HCT116 (cell line): ENCODE data around the gene MARCHF7. TPM values are rescaled to one million over a fixed set of nuclear protein-coding genes. Genes with fewer than 3 reads are reported as not detected.

Experiments used
- ATAC-seq: fragments of 200-7000 bp; cut with Tn5 transposase; 2 replicates; pipeline ENCODE4 v1.9.1; 2020; ENCODE audit warnings: mild to moderate bottlenecking, moderate library complexity
- BruUV-seq: library from RNA; stranded (reverse); fragments of 400-500 nt; replicated peaks from 2 replicates; lab custom pipeline; 2021; lab: Mats Ljungman, UMichigan
- CTCF ChIA-PET: fragments of 300-600 bp; sonication (Branson Sonifier 250); formaldehyde crosslinking; loops from one replicate; lab custom pipeline; 2021; ENCODE audit warnings: antibody characterized with exemption; lab: Charles Lee
- POLR2A ChIA-PET: fragments of 300-600, 350-600 bp; sonication (Branson Sonifier 250); formaldehyde crosslinking; loops from one replicate; lab custom pipeline; 2021; ENCODE audit warnings: antibody characterized with exemption; lab: Charles Lee
- RAD21 ChIA-PET, 2 experiments: fragments of 300-600 bp; sonication (Branson Sonifier 250); formaldehyde crosslinking; loops; one replicate each; lab custom pipeline; 2023; ENCODE audit warnings: low total read pairs in 2 of 2; ENCODE audit not compliant: uncharacterized antibody in 2 of 2, unreplicated experiment in 2 of 2, low non-redundant PET in 1 of 2; lab: Charles Lee
- DNase-seq: peaks from one replicate; pipeline ENCODE4 v3.0.0-alpha.2; 2010; ENCODE audit warnings: low read depth, low spot score
- H2AFZ ChIP-seq: fragments of 200-600 bp; shearing (Covaris generic), sonication (generic); 2 replicates; pipeline ENCODE4 v1.6.1; 2017; ENCODE audit warnings: low read depth, mixed run types, mixed read lengths, antibody characterized with exemption, low read length; ENCODE audit not compliant: poor library complexity, severe bottlenecking
- H3K27ac ChIP-seq: 2 replicates; pipeline ENCODE4 v1.5.1; 2012; ENCODE audit warnings: low read depth, low read length
- H3K27me3 ChIP-seq: fragments of 200-600 bp; sonication (generic); 2 replicates; pipeline ENCODE4 v1.6.1; 2016; ENCODE audit warnings: mixed run types, low read length, mixed read lengths; ENCODE audit not compliant: insufficient read depth
- H3K36me3 ChIP-seq, 2 experiments: fragments of 200-500 bp in 1 of 2; fragments of 200-600 bp in 1 of 2; sonication (Bioruptor generic) in 1 of 2; sonication (generic) in 1 of 2; 2 replicates each; pipeline versions ENCODE4 v1.5.1 to v1.6.1; 2014 to 2016; ENCODE audit warnings: low read length in 2 of 2, inconsistent platforms in 1 of 2, mixed read lengths in 1 of 2, mixed run types in 1 of 2; ENCODE audit not compliant: insufficient read depth in 2 of 2, control insufficient read depth in 1 of 2
- H3K4me1 ChIP-seq, 2 experiments: fragments of 200-600 bp in 1 of 2; sonication (generic) in 1 of 2; 2 replicates each; pipeline versions ENCODE4 v1.5.1 to v1.6.1; 2012 to 2017; ENCODE audit warnings: low read length in 2 of 2, inconsistent platforms in 1 of 2, mild to moderate bottlenecking in 1 of 2, mixed read lengths in 1 of 2, mixed run types in 1 of 2, moderate library complexity in 1 of 2; ENCODE audit not compliant: insufficient read depth in 2 of 2, control insufficient read depth in 1 of 2
- H3K4me2 ChIP-seq: fragments of 200-600 bp; sonication (generic); 2 replicates; pipeline ENCODE4 v1.6.1; 2017; ENCODE audit warnings: mixed run types, low read length, mixed read lengths
- H3K4me3 ChIP-seq, 2 experiments: fragments of 200-600 bp in 1 of 2; sonication (generic) in 1 of 2; replicated peaks in 1 of 2; 2 replicates each; pipeline ENCODE4 v1.5.1; 2011 to 2016; ENCODE audit warnings: low read length in 2 of 2, control low read depth in 1 of 2, low read depth in 1 of 2, mild to moderate bottlenecking in 1 of 2, mixed read lengths in 1 of 2, mixed run types in 1 of 2
- H3K79me2 ChIP-seq: fragments of 200-600 bp; sonication (generic); 2 replicates; pipeline ENCODE4 v1.6.1; 2017; ENCODE audit warnings: mild to moderate bottlenecking, mixed run types, low read length, moderate library complexity, mixed read lengths; ENCODE audit not compliant: insufficient read depth
- H3K9ac ChIP-seq: fragments of 200-600 bp; sonication (generic); 2 replicates; pipeline ENCODE4 v1.6.1; 2016; ENCODE audit warnings: low read length, mixed read lengths
- H3K9me2 ChIP-seq: fragments of 200-600 bp; sonication (generic), shearing (Covaris generic); 2 replicates; pipeline ENCODE4 v1.6.1; 2017; ENCODE audit warnings: mixed run types, mild to moderate bottlenecking, moderate library complexity; ENCODE audit not compliant: insufficient read depth
- H3K9me3 ChIP-seq, 2 experiments: fragments of 200-500 bp in 1 of 2; fragments of 200-600 bp in 1 of 2; sonication (Bioruptor generic) in 1 of 2; sonication (generic) in 1 of 2; 2 replicates each; pipeline ENCODE4 v1.6.1; 2014 to 2017; ENCODE audit warnings: low read length in 2 of 2, mixed read lengths in 2 of 2, inconsistent platforms in 1 of 2, low read depth in 1 of 2, mild to moderate bottlenecking in 1 of 2, mixed run types in 1 of 2, moderate library complexity in 1 of 2; ENCODE audit not compliant: control insufficient read depth in 1 of 2, insufficient read depth in 1 of 2
- H4K20me1 ChIP-seq: fragments of 200-600 bp; sonication (generic), shearing (Covaris generic); 2 replicates; pipeline ENCODE4 v1.6.1; 2017; ENCODE audit warnings: mixed run types, mild to moderate bottlenecking, moderate library complexity; ENCODE audit not compliant: insufficient read depth
- CBX3 ChIP-seq: IDR thresholded peaks from 2 replicates; pipeline ENCODE4 v1.6.1; 2012; ENCODE audit warnings: low read depth
- CTCF ChIP-seq, 3 experiments: fragments of 200-600 bp in 1 of 3; sonication (generic) in 1 of 3; IDR thresholded peaks in 2 of 3; conservative IDR thresholded peaks in 1 of 3; 2 replicates each; pipeline ENCODE4 v1.5.1; 2012 to 2017; ENCODE audit warnings: low read depth in 2 of 3, low read length in 2 of 3, antibody characterized with exemption in 1 of 3, borderline replicate concordance in 1 of 3, control low read depth in 1 of 3, mild to moderate bottlenecking in 1 of 3, mixed read lengths in 1 of 3, mixed run types in 1 of 3, moderate library complexity in 1 of 3; ENCODE audit not compliant: insufficient read depth in 1 of 3
- EGR1 ChIP-seq: IDR thresholded peaks from 2 replicates; pipeline ENCODE4 v1.6.1; 2012; ENCODE audit warnings: low read depth
- EZH2phosphoT487 ChIP-seq: fragments of 200-600 bp; IDR thresholded peaks from 2 replicates; pipeline ENCODE4 v1.6.1; 2018; ENCODE audit warnings: antibody characterized with exemption, borderline replicate concordance
- FOSL1 ChIP-seq: IDR thresholded peaks from 2 replicates; pipeline ENCODE4 v1.6.1; 2012; ENCODE audit warnings: low read depth
- JUND ChIP-seq: IDR thresholded peaks from 2 replicates; pipeline ENCODE4 v1.6.1; 2012
- POLR2A ChIP-seq: IDR thresholded peaks from 2 replicates; pipeline ENCODE4 v1.7.0; 2011; ENCODE audit warnings: borderline replicate concordance; ENCODE audit not compliant: insufficient read depth, insufficient read length; ENCODE audit errors: extremely low read depth
- RAD21 ChIP-seq: IDR thresholded peaks from 2 replicates; pipeline ENCODE4 v1.6.1; 2012; ENCODE audit warnings: low read depth, mild to moderate bottlenecking
- SP1 ChIP-seq: IDR thresholded peaks from 2 replicates; pipeline ENCODE4 v1.6.1; 2012; ENCODE audit warnings: low read depth
- SRF ChIP-seq: IDR thresholded peaks from 2 replicates; pipeline ENCODE4 v1.6.1; 2012; ENCODE audit warnings: low read depth
- YY1 ChIP-seq: IDR thresholded peaks from 2 replicates; pipeline ENCODE4 v1.6.1; 2011; ENCODE audit warnings: low read length, low read depth, moderate library complexity, mild to moderate bottlenecking; ENCODE audit not compliant: insufficient replicate concordance; ENCODE audit errors: extremely low read depth
- ZFX ChIP-seq: fragments of 450-650 bp; IDR thresholded peaks from 2 replicates; pipeline ENCODE4 v1.6.1; 2017
- intact Hi-C: fragments of 100-400 bp; cut with micrococcal nuclease; formaldehyde crosslinking; loops from 2 replicates; pipeline ENCODE4 v1.10.0; 2022
- total RNA-seq: library from RNA; stranded (reverse); gene quantifications from one replicate; pipeline ENCODE4 v1.2.1, GENCODE V29; 2021; ENCODE audit not compliant: unreplicated experiment
- TF ChIP-seq, protein P1 (sequence below): IDR thresholded peaks from 2 replicates; pipeline ENCODE4 v1.6.1; 2012; ENCODE audit warnings: low read depth

The MARCHF7 gene
- total RNA-seq, 1 experiment from 2014 or later, result 65.9 TPM

GRCh38 chr2:159711562-159712142, 654 bp upstream of the MARCHF7 start:
- peak overlapping the region; percentile 75 for H3K4me2 ChIP-seq
- no peaks in the 10 kb centered on the region for H3K9me3 ChIP-seq
- H3K36me3 ChIP-seq, result peaks cover 10 to 11% of the 10 kb centered on the region in 2 experiments; a peak in 3 of 4 replicates
- H3K79me2 ChIP-seq, result peaks cover 44% of the 10 kb centered on the region
- ChIA-PET RAD21 (interaction anchor here (0.6 to 1.5 kb wide), 6 partner anchors 75 to 715 kb away, joined by 3 to 5 read pairs (median 4); no protein-coding TSS in a partner anchor), CTCF (interaction anchor here (0.6 to 1.4 kb wide), 5 partner anchors 8 to 927 kb away, joined by 3 to 4 read pairs (median 4); no protein-coding TSS in a partner anchor), POLR2A (interaction anchor here (0.6 to 1.6 kb wide), 9 partner anchors 9 to 421 kb away, joined by 3 to 6 read pairs (median 4); no protein-coding TSS in a partner anchor)
- intact Hi-C loops, result loop anchor here (5.0 to 10.0 kb wide), 7 partner anchors 94 to 807 kb away; partner anchors contain the start of gene BAZ2B
- ATAC-seq, result no peak
- H3K9ac ChIP-seq, result peak overlapping the region; percentile 98
- no peaks in the 10 kb centered on the region for H3K9me2 ChIP-seq
- peak overlapping the region; percentile 73 for H2AFZ ChIP-seq
- no peak for DNase-seq
- TSS peak; percentile 67 for BruUV-seq
- H3K27ac ChIP-seq, result peak overlapping the region; percentile 93
- H3K27me3 ChIP-seq, result no peaks in the 10 kb centered on the region
- peak overlapping the region; percentile 96 to 98 for H3K4me3 ChIP-seq
- H4K20me1 ChIP-seq, result peaks cover 10% of the 10 kb centered on the region; the same call in 1 of the 2 replicates
- TF ChIP-seq SP1 (no peak; the same call in none of the 2 replicates), FOSL1 (no peak), EZH2phosphoT487 (no peak), CBX3 (no peak), SRF (no peak), RAD21 (no peak), JUND (no peak), YY1 (no peak), CTCF (IDR thresholded peaks at IDR 0.05 in 2 of 3, conservative IDR thresholded peaks at IDR 0.05 in 1 of 3; ENCODE audit: borderline replicate concordance in 1 of 3, insufficient read depth in 1 of 3, low read depth in 2 of 3, low read length in 2 of 3) (no peak), EGR1 (no peak), POLR2A (no peak), ZFX (no peak)
- TF ChIP-seq, protein P1, sequence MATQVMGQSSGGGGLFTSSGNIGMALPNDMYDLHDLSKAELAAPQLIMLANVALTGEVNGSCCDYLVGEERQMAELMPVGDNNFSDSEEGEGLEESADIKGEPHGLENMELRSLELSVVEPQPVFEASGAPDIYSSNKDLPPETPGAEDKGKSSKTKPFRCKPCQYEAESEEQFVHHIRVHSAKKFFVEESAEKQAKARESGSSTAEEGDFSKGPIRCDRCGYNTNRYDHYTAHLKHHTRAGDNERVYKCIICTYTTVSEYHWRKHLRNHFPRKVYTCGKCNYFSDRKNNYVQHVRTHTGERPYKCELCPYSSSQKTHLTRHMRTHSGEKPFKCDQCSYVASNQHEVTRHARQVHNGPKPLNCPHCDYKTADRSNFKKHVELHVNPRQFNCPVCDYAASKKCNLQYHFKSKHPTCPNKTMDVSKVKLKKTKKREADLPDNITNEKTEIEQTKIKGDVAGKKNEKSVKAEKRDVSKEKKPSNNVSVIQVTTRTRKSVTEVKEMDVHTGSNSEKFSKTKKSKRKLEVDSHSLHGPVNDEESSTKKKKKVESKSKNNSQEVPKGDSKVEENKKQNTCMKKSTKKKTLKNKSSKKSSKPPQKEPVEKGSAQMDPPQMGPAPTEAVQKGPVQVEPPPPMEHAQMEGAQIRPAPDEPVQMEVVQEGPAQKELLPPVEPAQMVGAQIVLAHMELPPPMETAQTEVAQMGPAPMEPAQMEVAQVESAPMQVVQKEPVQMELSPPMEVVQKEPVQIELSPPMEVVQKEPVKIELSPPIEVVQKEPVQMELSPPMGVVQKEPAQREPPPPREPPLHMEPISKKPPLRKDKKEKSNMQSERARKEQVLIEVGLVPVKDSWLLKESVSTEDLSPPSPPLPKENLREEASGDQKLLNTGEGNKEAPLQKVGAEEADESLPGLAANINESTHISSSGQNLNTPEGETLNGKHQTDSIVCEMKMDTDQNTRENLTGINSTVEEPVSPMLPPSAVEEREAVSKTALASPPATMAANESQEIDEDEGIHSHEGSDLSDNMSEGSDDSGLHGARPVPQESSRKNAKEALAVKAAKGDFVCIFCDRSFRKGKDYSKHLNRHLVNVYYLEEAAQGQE, result no peak
- peaks cover 8 to 25% of the 10 kb centered on the region in 2 experiments; a peak in 3 of 4 replicates for H3K4me1 ChIP-seq
